RPMI7951 (cell line): Measurements from ENCODE around the gene RTP5. TPM values are rescaled to one million over a fixed set of nuclear protein-coding genes. Genes with fewer than 3 reads are reported as not detected.

Experiments used
- DNase-seq: peaks from one replicate; pipeline ENCODE4 v3.0.0-alpha.2; 2012; ENCODE audit warnings: low read depth
- total RNA-seq: library from RNA; depleted of rRNA; stranded (reverse); fragments of >200 nt; shearing (Covaris generic); gene quantifications from 2 replicates; pipeline ENCODE4 v1.2.3, GENCODE V29; 2014

Gene RTP5
- total RNA-seq, 1 experiment from 2014 or later = not detected

- DNase-seq = no peak
Observed at GRCh38 chr2:241843321-241844065, 26.0 kb upstream of the RTP5 start.

GRCh38 chr2:241844066-241844728 is 25.3 kb upstream of the RTP5 start:
- peak; percentile 53 for DNase-seq

GRCh38 chr2:241844831-241845578 is 24.5 kb upstream of the RTP5 start:
- DNase-seq = no peak

GRCh38 chr2:241846406-241846805 is 23.1 kb upstream of the RTP5 start:
- DNase-seq = no peak

GRCh38 chr2:241848761-241849615 is 20.5 kb upstream of the RTP5 start:
- no peak for DNase-seq

- no peak for DNase-seq
Observed at GRCh38 chr2:241849616-241850543, 19.6 kb upstream of the RTP5 start.

GRCh38 chr2:241850544-241851324 is 18.8 kb upstream of the RTP5 start:
- no peak for DNase-seq

GRCh38 chr2:241851325-241852115 is 18.0 kb upstream of the RTP5 start:
- no peak for DNase-seq

GRCh38 chr2:241852116-241852980 is 17.2 kb upstream of the RTP5 start:
- no peak for DNase-seq

- no peak for DNase-seq
Observed at GRCh38 chr2:241852981-241853631, 16.4 kb upstream of the RTP5 start.

GRCh38 chr2:241853651-241854341 is 15.7 kb upstream of the RTP5 start:
- DNase-seq = peak; percentile 32

- DNase-seq = no peak
Observed at GRCh38 chr2:241854342-241855244, 14.9 kb upstream of the RTP5 start.

- DNase-seq = no peak
Observed at GRCh38 chr2:241855245-241855887, 14.2 kb upstream of the RTP5 start.

- DNase-seq = no peak
Observed at GRCh38 chr2:241855888-241856422, 13.6 kb upstream of the RTP5 start.

GRCh38 chr2:241857041-241857541 is 12.4 kb upstream of the RTP5 start:
- DNase-seq = no peak
